Thyroid gland (tissue), 4 donors: ENCODE measurements around the gene NUAK1.

Source experiments
- POLR2A ChIP-seq, 2 donors: fragments of 450-650 bp; IDR thresholded peaks; one replicate each; pipeline ENCODE4 v1.6.1; 2017; ENCODE audit warnings: antibody characterized with exemption in 2 of 2, mild to moderate bottlenecking in 2 of 2, moderate library complexity in 1 of 2
- TF ChIP-seq, protein P1 (sequence below), 6 experiments: fragments of 200-600 bp in 3 of 6; fragments of 450-650 bp in 3 of 6; sonication (generic) in 3 of 6; IDR thresholded peaks; one replicate each; pipeline ENCODE4 v1.5.1; 2016 to 2019; ENCODE audit warnings: antibody characterized with exemption in 6 of 6, mild to moderate bottlenecking in 2 of 6, inconsistent platforms in 1 of 6, moderate library complexity in 1 of 6

DNA sequence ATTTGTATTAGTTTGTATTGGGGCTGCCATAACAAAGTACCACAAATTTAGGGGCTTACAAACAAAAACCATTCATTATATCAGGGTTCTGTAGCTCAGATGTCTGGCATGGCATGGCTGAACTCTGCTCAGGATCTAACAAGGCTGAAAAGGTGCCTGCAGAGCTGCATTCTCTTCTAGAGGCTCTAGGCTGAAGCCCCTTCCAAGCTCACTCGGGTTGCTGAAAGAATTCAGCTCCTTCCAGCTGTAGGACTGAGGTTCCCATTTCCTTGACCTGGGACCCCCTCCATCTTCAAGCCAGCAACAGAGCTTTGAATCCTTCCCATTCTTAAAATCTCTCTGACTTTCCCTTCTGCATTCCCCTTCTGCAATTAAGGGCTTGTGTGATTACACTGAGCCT is 90.7 kb downstream of the NUAK1 start:
- TF ChIP-seq, protein P1, sequence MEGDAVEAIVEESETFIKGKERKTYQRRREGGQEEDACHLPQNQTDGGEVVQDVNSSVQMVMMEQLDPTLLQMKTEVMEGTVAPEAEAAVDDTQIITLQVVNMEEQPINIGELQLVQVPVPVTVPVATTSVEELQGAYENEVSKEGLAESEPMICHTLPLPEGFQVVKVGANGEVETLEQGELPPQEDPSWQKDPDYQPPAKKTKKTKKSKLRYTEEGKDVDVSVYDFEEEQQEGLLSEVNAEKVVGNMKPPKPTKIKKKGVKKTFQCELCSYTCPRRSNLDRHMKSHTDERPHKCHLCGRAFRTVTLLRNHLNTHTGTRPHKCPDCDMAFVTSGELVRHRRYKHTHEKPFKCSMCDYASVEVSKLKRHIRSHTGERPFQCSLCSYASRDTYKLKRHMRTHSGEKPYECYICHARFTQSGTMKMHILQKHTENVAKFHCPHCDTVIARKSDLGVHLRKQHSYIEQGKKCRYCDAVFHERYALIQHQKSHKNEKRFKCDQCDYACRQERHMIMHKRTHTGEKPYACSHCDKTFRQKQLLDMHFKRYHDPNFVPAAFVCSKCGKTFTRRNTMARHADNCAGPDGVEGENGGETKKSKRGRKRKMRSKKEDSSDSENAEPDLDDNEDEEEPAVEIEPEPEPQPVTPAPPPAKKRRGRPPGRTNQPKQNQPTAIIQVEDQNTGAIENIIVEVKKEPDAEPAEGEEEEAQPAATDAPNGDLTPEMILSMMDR (IDR thresholded peaks at IDR 0.05), result no peak
- TF ChIP-seq POLR2A (IDR thresholded peaks at IDR 0.05), result no peak
